H1 (cell line): Measurements from ENCODE around the gene DUSP9. TPM values are rescaled to one million over a fixed set of nuclear protein-coding genes. Genes with fewer than 3 reads are reported as not detected.

ENCODE experiments used
- CTCF ChIA-PET: fragments of 300-600 bp; sonication (Branson Sonifier 250); formaldehyde crosslinking; loops from one replicate; lab custom pipeline; 2021; ENCODE audit not compliant: partially characterized antibody; lab: Charles Lee
- POLR2A ChIA-PET: fragments of 300-600 bp; sonication (Branson Sonifier 250); formaldehyde crosslinking; loops from one replicate; lab custom pipeline; 2021; ENCODE audit warnings: inconsistent platforms; ENCODE audit not compliant: partially characterized antibody; lab: Charles Lee
- DNase-seq, 2 experiments: peaks; one replicate each; pipeline versions ENCODE4 v3.0.0 to v3.0.0-alpha.2; 2010 to 2022; ENCODE audit warnings: low spot score in 2 of 2, low read depth in 1 of 2, mixed read lengths in 1 of 2
- FAIRE-seq: peaks from 2 replicates; lab custom pipeline; 2011; peaks lifted over from hg19 to GRCh38; lab: Jason Lieb, UNC
- H2AFZ ChIP-seq: 2 replicates; pipeline ENCODE4 v1.8.1; 2012; ENCODE audit warnings: low read length, inconsistent platforms
- H2AK5ac ChIP-seq: 2 replicates; pipeline ENCODE4 v1.6.1; 2013; ENCODE audit warnings: low read depth, low read length
- H2BK120ac ChIP-seq: replicated peaks from 2 replicates; pipeline ENCODE3; 2013; ENCODE audit warnings: low read depth, low read length, inconsistent platforms
- H2BK12ac ChIP-seq: 2 replicates; pipeline ENCODE4 v1.6.1; 2013; ENCODE audit warnings: low read depth, low read length
- H2BK15ac ChIP-seq: 2 replicates; pipeline ENCODE4 v1.6.1; 2013; ENCODE audit warnings: low read length
- H2BK20ac ChIP-seq: 2 replicates; pipeline ENCODE4 v1.6.1; 2013; ENCODE audit warnings: low read length
- H2BK5ac ChIP-seq: 2 replicates; pipeline ENCODE4 v1.6.1; 2013; ENCODE audit warnings: low read depth, low read length
- H3K14ac ChIP-seq: 2 replicates; pipeline ENCODE4 v1.6.1; 2013; ENCODE audit warnings: inconsistent platforms; ENCODE audit not compliant: insufficient read length
- H3K18ac ChIP-seq: 2 replicates; pipeline ENCODE4 v1.6.1; 2013; ENCODE audit warnings: low read length; ENCODE audit errors: extremely low read depth
- H3K23ac ChIP-seq: 2 replicates; pipeline ENCODE4 v1.6.1; 2013; ENCODE audit warnings: inconsistent platforms; ENCODE audit not compliant: insufficient read length
- H3K23me2 ChIP-seq: 2 replicates; pipeline ENCODE4 v1.6.1; 2013; ENCODE audit warnings: low read depth, low read length
- H3K27ac ChIP-seq: 2 replicates; pipeline ENCODE4 v1.6.1; 2011; ENCODE audit warnings: low read depth, low read length, inconsistent platforms
- H3K27me3 ChIP-seq, 4 experiments: replicated peaks in 1 of 4; 1 replicate in 1 of 4; 2 replicates in 3 of 4; pipeline versions ENCODE4 v1.6.1 to v1.8.1; 2011 to 2013; ENCODE audit warnings: low read length in 3 of 4, mild to moderate bottlenecking in 3 of 4, inconsistent platforms in 2 of 4, mixed read lengths in 2 of 4, moderate library complexity in 1 of 4; ENCODE audit not compliant: control insufficient read depth in 3 of 4, insufficient read depth in 3 of 4; ENCODE audit errors: extremely low read depth in 1 of 4
- H3K36me3 ChIP-seq, 4 experiments: 2 replicates each; pipeline versions ENCODE4 v1.6.1 to v1.8.1; 2011 to 2013; ENCODE audit warnings: mild to moderate bottlenecking in 4 of 4, low read length in 3 of 4, moderate library complexity in 2 of 4, control low read depth in 1 of 4, inconsistent platforms in 1 of 4; ENCODE audit not compliant: insufficient read depth in 4 of 4, control insufficient read depth in 2 of 4
- H3K4ac ChIP-seq: replicated peaks from 2 replicates; pipeline ENCODE3; 2013; ENCODE audit warnings: low read length, low read depth, mixed read lengths, inconsistent platforms; ENCODE audit not compliant: insufficient read length
- H3K4me1 ChIP-seq, 4 experiments: replicated peaks in 1 of 4; 1 replicate in 1 of 4; 2 replicates in 3 of 4; pipeline versions ENCODE4 v1.6.1 to v1.8.1; 2011 to 2013; ENCODE audit warnings: low read length in 3 of 4, inconsistent platforms in 2 of 4, mixed read lengths in 1 of 4; ENCODE audit not compliant: insufficient read depth in 4 of 4, control insufficient read depth in 3 of 4
- H3K4me2 ChIP-seq, 2 experiments: 2 replicates each; pipeline versions ENCODE4 v1.6.1 to v1.8.1; 2011 to 2013; ENCODE audit warnings: low read depth in 2 of 2, low read length in 2 of 2, control low read depth in 1 of 2, inconsistent platforms in 1 of 2, mild to moderate bottlenecking in 1 of 2; ENCODE audit not compliant: insufficient read depth in 1 of 2
- H3K4me3 ChIP-seq, 4 experiments: fragments of 200-600, 300-600 bp in 1 of 4; sonication (generic), shearing (Covaris generic), sonication (Bioruptor Twin) in 1 of 4; 2 replicates each; pipeline versions ENCODE4 v1.5.1 to v1.8.1; 2011 to 2016; ENCODE audit warnings: low read length in 4 of 4, low read depth in 3 of 4, control low read depth in 2 of 4, inconsistent platforms in 2 of 4, mild to moderate bottlenecking in 2 of 4, mixed read lengths in 1 of 4, moderate library complexity in 1 of 4; ENCODE audit not compliant: insufficient read depth in 2 of 4; ENCODE audit errors: extremely low read depth in 1 of 4
- H3K56ac ChIP-seq: replicated peaks from 2 replicates; pipeline ENCODE3; 2013; ENCODE audit warnings: low read depth, mild to moderate bottlenecking, mixed read lengths, low read length, inconsistent platforms; ENCODE audit not compliant: insufficient read length
- H3K79me1 ChIP-seq: 2 replicates; pipeline ENCODE4 v1.6.1; 2013; ENCODE audit warnings: low read depth, low read length, control low read depth
- H3K79me2 ChIP-seq, 2 experiments: 2 replicates each; pipeline versions ENCODE4 v1.6.1 to v1.8.1; 2012 to 2013; ENCODE audit warnings: low read length in 2 of 2, mild to moderate bottlenecking in 2 of 2, inconsistent platforms in 1 of 2; ENCODE audit not compliant: insufficient read depth in 2 of 2, control insufficient read depth in 1 of 2
- H3K9ac ChIP-seq, 4 experiments: replicated peaks in 1 of 4; 1 replicate in 1 of 4; 2 replicates in 3 of 4; pipeline versions ENCODE4 v1.6.1 to v1.8.1; 2011 to 2013; ENCODE audit warnings: low read depth in 3 of 4, low read length in 3 of 4, control low read depth in 2 of 4, mild to moderate bottlenecking in 2 of 4, moderate library complexity in 2 of 4, inconsistent platforms in 1 of 4; ENCODE audit errors: extremely low read depth in 1 of 4
- H3K9me3 ChIP-seq, 2 experiments: 2 replicates each; pipeline versions ENCODE4 v1.6.1 to v1.8.1; 2012 to 2013; ENCODE audit warnings: mild to moderate bottlenecking in 2 of 2, moderate library complexity in 2 of 2, control low read depth in 1 of 2, inconsistent platforms in 1 of 2, low read depth in 1 of 2, low read length in 1 of 2, mixed read lengths in 1 of 2; ENCODE audit not compliant: insufficient read depth in 2 of 2
- H4K20me1 ChIP-seq, 2 experiments: replicated peaks in 1 of 2; 2 replicates each; pipeline versions ENCODE3 to v1.8.1; 2011 to 2013; ENCODE audit warnings: inconsistent platforms in 2 of 2, low read length in 2 of 2, mild to moderate bottlenecking in 1 of 2; ENCODE audit not compliant: insufficient read depth in 2 of 2, control insufficient read depth in 1 of 2
- H4K5ac ChIP-seq: 2 replicates; pipeline ENCODE4 v1.6.1; 2013; ENCODE audit warnings: low read length, low read depth, mixed read lengths, inconsistent platforms; ENCODE audit not compliant: insufficient read length
- H4K8ac ChIP-seq: 2 replicates; pipeline ENCODE4 v1.8.0; 2013; ENCODE audit warnings: mild to moderate bottlenecking, moderate library complexity, low read length, inconsistent platforms; ENCODE audit not compliant: insufficient read depth; ENCODE audit errors: extremely low read depth
- H4K91ac ChIP-seq: replicated peaks from 2 replicates; pipeline ENCODE3; 2013; ENCODE audit warnings: low read length, mixed read lengths, inconsistent platforms; ENCODE audit not compliant: insufficient read length
- BRCA1 ChIP-seq: IDR thresholded peaks from 2 replicates; pipeline ENCODE4 v1.6.1; 2012; ENCODE audit warnings: low read depth, low read length, improper control_type of control experiment
- CREB1 ChIP-seq: IDR thresholded peaks from 2 replicates; pipeline ENCODE4 v1.6.1; 2012; ENCODE audit warnings: inconsistent platforms
- EZH2 ChIP-seq: fragments of 200-600 bp; sonication (generic); IDR thresholded peaks from 2 replicates; pipeline ENCODE4 v1.7.1; 2012; ENCODE audit warnings: low read depth, mild to moderate bottlenecking, moderate library complexity, low read length, inconsistent platforms; ENCODE audit not compliant: severe bottlenecking
- KDM1A ChIP-seq: fragments of 200-600, 300-600 bp; sonication (generic); IDR thresholded peaks from 2 replicates; pipeline ENCODE4 v1.7.1; 2016; ENCODE audit warnings: mild to moderate bottlenecking, low read length, borderline replicate concordance
- KDM4A ChIP-seq: IDR thresholded peaks from one replicate; pipeline ENCODE4 v1.7.1; 2012; ENCODE audit warnings: low read depth, mild to moderate bottlenecking, moderate library complexity, low read length, inconsistent platforms; ENCODE audit not compliant: severe bottlenecking
- NANOG ChIP-seq: IDR thresholded peaks from 2 replicates; pipeline ENCODE4 v1.6.1; 2011; ENCODE audit warnings: low read length, low read depth, mild to moderate bottlenecking, inconsistent platforms; ENCODE audit not compliant: insufficient read depth, poor library complexity, severe bottlenecking
- TAF7 ChIP-seq: optimal IDR thresholded peaks from 2 replicates; pipeline ENCODE3; 2011; ENCODE audit warnings: low read depth, mild to moderate bottlenecking, inconsistent platforms, low read length, moderate library complexity, borderline replicate concordance
- ZNF274 ChIP-seq: IDR thresholded peaks from 2 replicates; pipeline ENCODE4 v1.7.0; 2012; ENCODE audit warnings: low read length, borderline replicate concordance; ENCODE audit errors: extremely low read depth
- WGBS, 2 experiments: shearing (Covaris generic) in 1 of 2; methylation state at CpG; one replicate each; pipeline versions ENCODE4 v1.1.6 to v1.1.7; 2013 to 2015; ENCODE audit warnings: low lambda C conversion rate in 2 of 2, mixed read lengths in 2 of 2, inconsistent platforms in 1 of 2, low coverage in 1 of 2, missing lambda C conversion rate in 1 of 2; ENCODE audit not compliant: insufficient replicate concordance in 2 of 2, insufficient coverage in 1 of 2, insufficient read length in 1 of 2; ENCODE audit errors: extremely low coverage in 1 of 2, missing lambda C conversion rate in 1 of 2; 5-methylcytosine and 5-hydroxymethylcytosine counted together
- polyA plus RNA-seq, 7 experiments: library from polyadenylated mRNA; depleted of rRNA in 3 of 7; stranded (reverse) in 5 of 7; unstranded in 2 of 7; fragments of >200 nt in 5 of 7; fragments of 200-250 nt in 2 of 7; gene quantifications; 1 replicate in 5 of 7; 2 replicates in 1 of 7; 4 replicates in 1 of 7; pipeline versions ENCODE4 v1.2.1 to v1.2.3, GENCODE V29; 2011 to 2013; ENCODE audit warnings: missing spikeins in 2 of 7, mixed read lengths in 2 of 7
- total RNA-seq: library from RNA; stranded (reverse); fragmentation: NEBNext Ultra II Directional; extraction: Animal tissue kit (Norgen Biotek cat#: 25700); gene quantifications from 2 replicates; pipeline ENCODE4 v1.2.1, GENCODE V29; 2021

Gene DUSP9
- total and polyA plus RNA-seq, 2 of the 8 experiments (the other 6 are each of a cell fraction or from before 2014, with no cell fraction given): 0.80 to 1.1 TPM

DNA sequence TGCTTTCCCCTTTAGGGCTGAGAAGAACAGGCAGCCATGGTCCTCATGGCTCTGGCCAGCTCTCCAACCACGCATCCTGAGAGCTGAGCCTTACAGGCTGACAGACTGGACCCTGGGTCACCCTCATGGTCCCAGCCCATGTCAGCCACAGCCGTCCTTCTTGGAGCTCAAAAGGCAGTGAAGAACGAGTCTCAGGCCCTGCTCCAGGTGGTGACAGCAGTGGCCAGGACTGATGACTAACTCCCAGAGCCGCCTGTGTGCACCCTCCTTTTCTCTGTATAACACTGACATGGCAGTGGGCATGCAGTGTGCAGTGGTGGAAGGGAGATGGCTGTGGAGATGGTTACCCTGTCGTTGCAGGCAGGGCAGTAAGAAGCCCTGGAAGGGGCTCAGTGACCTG is 10.3 kb upstream of the DUSP9 start:
- H3K9ac ChIP-seq: no peak overlapping the region
- H3K4me1 ChIP-seq: peaks cover 0 to 7% (median 3%) of the 10 kb centered on the region in 4 experiments; a peak in 2 of 7 replicates
- H4K5ac ChIP-seq: no peak overlapping the region
- no peak overlapping the region for H3K14ac ChIP-seq
- no peaks in the 10 kb centered on the region for H3K9me3 ChIP-seq
- H3K18ac ChIP-seq: no peak overlapping the region
- peaks cover 0 to 14% (median 13%) of the 10 kb centered on the region in 4 experiments; a peak in 6 of 7 replicates for H3K27me3 ChIP-seq
- 79% methylated on average over 5 of the region's 5 CpGs; no CpG with 5 or more reads in 1 of the 2 experiments for WGBS, 2 experiments
- H2BK12ac ChIP-seq: no peak overlapping the region
- no peak overlapping the region for H3K27ac ChIP-seq
- no peak for TF ChIP-seq ZNF274
- no peak for TF ChIP-seq NANOG
- no peak for TF ChIP-seq KDM1A
- TF ChIP-seq TAF7: no peak
- no peak for TF ChIP-seq CREB1
- TF ChIP-seq KDM4A: no peak
- TF ChIP-seq BRCA1: no peak
- no peak for TF ChIP-seq EZH2
- CTCF ChIA-PET: interaction anchor here (0.7 to 21.6 kb wide), 15 partner anchors 15 to 98 kb away, joined by 3 to 408 read pairs (median 5); partner anchors contain the start of genes CCNQ and DUSP9
- H2AFZ ChIP-seq: no peak overlapping the region
- H3K79me1 ChIP-seq: no peaks in the 10 kb centered on the region
- no peak overlapping the region for H2BK20ac ChIP-seq
- H3K23ac ChIP-seq: no peak overlapping the region
- H4K20me1 ChIP-seq: no peaks in the 10 kb centered on the region
- H2BK120ac ChIP-seq: no peak overlapping the region
- no peak overlapping the region for H2BK15ac ChIP-seq
- no peak overlapping the region for H2BK5ac ChIP-seq
- H3K4me3 ChIP-seq: no peak overlapping the region
- H2AK5ac ChIP-seq: no peak overlapping the region
- H3K36me3 ChIP-seq: no peaks in the 10 kb centered on the region
- POLR2A ChIA-PET: no interaction called here
- H3K56ac ChIP-seq: no peak overlapping the region
- H4K91ac ChIP-seq: no peak overlapping the region
- no peak for DNase-seq
- no peak overlapping the region for H3K4me2 ChIP-seq
- no peak overlapping the region for H4K8ac ChIP-seq
- no peak for FAIRE-seq
- no peak overlapping the region for H3K4ac ChIP-seq
- H3K79me2 ChIP-seq: no peaks in the 10 kb centered on the region
- no peaks in the 10 kb centered on the region; the same call in 1 of the 2 replicates for H3K23me2 ChIP-seq
